NCI-H2227 treated with DMSO at 0.1 percent for 48 hours (cell line): ENCODE data around the gene LDB1.

ENCODE experiments used
- DNase-seq: peaks from one replicate; lab custom pipeline; 2025; lab: John Stamatoyannopoulos, UW

Gene LDB1

GRCh38 chr10:102113261-102113955, 6.8 kb downstream of the LDB1 start:
- no peak for DNase-seq

GRCh38 chr10:102112210-102112817, 7.9 kb downstream of the LDB1 start:
- no peak for DNase-seq

GRCh38 chr10:102111276-102111675, 8.9 kb downstream of the LDB1 start:
- no peak for DNase-seq

- DNase-seq = no peak
Observed at GRCh38 chr10:102109166-102110116, 10.7 kb downstream of the LDB1 start.

DNA sequence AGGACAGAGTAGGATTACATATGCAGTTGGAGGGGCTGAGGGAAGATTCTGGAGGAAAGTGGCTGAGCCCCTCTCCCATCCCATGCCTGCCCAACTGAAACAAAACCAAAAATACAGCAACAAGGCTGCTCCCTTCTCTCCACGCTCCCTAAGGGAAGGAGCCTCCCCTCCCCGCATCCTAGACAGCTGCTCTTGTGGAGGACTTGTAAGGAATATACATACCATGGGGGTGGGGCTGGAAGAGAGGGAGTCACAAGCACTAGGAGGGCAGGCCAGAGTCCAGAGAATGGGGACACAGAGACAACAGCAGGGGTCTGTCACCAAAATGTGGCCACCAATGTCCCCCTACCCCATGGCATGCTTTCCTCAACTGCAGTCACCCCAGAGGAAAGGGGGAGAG, 13.2 kb downstream of the LDB1 start:
- no peak for DNase-seq

DNA sequence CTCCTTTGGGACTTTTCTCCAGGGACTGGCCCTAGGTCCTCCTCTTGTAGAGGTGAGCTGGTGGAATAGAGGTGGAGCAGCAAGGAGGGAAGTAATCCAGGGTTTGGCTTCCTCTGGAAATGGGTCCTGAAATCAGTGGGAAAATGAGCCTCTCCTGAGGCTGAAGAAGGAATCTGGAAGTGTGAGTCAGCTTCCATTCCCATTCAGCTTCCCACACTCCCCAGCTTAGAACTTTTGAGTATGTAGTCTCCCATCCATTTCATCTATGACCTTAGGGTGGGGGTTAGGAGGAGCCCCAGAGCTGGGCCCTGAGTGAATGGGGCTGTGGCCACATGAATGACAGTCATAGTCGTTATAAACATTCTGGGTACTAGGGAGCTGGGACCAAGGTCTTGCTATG, 17.7 kb downstream of the LDB1 start:
- DNase-seq = no peak

DNA sequence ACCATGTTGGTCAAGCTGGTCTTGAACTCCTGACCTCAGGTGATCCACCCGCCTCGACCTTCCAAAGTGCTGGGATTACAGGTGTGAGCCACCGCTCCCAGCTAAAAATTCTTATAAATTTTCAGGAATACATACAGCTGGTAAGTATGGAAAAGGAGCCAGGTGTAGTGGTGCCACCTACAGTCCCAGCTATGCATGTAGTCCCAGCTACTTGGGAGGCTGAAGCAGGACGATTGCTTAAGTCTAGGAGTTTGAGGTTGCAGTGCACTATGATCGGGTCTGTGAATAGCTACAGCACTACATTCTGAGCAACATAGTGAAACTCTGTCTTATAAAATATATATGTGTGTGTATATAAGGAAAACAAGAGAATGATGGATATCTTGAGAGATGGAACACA, 19.0 kb downstream of the LDB1 start:
- DNase-seq = no peak

DNA sequence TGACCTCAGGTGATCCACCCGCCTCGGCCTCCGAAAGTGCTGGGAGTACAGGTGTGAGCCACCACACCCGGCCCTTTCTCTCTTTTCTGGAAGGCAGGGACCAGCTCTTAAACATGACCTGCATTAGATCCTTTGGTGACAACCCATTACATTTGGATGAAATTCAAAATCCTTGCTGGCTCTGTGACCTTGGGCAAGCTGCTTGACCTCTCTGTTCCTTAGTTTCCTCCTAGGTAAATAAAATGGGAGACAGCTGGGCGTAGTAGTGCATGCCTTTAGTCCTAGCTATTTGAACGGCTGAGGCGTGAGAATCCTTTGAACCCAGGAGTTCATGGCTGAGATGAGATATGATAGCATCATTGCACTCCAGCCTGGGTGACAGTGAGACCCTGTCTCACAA, 23.7 kb downstream of the LDB1 start:
- no peak for DNase-seq

GRCh38 chr10:102090772-102091171, 29.4 kb downstream of the LDB1 start:
- DNase-seq = no peak

- DNase-seq = no peak
Observed at GRCh38 chr10:102086196-102086595, 34.0 kb downstream of the LDB1 start.

DNA sequence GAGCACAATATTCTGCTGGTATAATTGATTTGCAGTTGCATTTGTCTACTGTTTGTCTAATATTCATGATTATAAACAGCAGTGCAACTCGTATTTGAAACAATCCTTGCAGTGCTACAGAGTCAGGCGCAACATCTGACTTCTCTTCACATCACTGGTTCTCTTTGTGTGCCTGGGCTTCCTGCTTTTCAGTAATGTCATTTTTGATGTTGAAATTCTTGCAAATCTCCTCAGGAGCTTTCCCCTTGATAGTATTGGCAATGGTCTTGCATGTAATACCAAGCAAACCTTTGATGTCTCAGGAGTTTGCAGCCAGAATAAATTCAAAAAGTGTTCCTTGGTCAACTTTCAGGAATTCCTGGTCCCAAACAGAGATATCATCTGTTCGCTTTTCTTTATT, 34.8 kb downstream of the LDB1 start:
- DNase-seq = no peak

GRCh38 chr10:102083541-102083940, 36.6 kb downstream of the LDB1 start:
- no peak for DNase-seq

- DNase-seq = peak; percentile 58
Observed at GRCh38 chr10:102072673-102073527, 47.3 kb downstream of the LDB1 start.

DNA sequence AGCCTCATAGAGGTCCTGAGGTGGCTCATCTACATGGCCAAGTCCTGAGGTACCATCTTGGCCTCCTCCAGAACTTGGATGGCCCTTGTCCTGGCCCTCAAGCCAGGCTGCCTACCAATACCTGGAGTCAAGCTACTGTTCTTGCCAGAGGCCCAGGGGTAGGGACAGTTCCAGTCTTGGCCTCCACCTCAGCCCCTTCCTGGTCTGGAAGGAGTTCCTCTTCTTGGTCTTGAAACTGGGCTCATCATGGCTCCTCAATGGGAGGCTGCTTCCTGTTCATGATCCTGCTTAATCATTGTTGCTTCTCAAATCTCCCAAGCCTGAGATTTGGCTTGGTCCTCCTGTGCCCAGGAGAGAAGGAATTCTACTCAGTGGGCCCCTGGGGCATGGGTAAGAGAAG, 51.1 kb downstream of the LDB1 start:
- no peak for DNase-seq

DNA sequence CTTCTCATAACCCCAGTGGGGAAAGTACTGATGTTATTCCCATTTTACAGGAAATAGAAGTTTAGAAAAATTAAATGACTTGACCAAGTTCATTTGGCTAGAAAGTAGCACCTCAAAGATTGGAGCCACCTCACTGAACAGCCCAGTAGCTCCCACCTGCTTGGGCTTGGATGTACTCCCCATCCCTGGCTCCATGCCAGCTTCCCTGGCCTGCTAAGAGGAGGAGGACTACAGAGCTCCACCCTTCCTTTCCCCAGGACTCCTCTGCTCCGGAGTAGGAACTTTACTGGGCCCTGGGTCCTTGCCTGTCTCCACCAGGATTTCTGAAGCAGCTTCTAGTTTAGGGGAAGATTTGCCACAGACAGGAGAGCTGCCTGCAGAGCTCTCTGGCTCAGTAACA, 52.0 kb downstream of the LDB1 start:
- no peak for DNase-seq

DNA sequence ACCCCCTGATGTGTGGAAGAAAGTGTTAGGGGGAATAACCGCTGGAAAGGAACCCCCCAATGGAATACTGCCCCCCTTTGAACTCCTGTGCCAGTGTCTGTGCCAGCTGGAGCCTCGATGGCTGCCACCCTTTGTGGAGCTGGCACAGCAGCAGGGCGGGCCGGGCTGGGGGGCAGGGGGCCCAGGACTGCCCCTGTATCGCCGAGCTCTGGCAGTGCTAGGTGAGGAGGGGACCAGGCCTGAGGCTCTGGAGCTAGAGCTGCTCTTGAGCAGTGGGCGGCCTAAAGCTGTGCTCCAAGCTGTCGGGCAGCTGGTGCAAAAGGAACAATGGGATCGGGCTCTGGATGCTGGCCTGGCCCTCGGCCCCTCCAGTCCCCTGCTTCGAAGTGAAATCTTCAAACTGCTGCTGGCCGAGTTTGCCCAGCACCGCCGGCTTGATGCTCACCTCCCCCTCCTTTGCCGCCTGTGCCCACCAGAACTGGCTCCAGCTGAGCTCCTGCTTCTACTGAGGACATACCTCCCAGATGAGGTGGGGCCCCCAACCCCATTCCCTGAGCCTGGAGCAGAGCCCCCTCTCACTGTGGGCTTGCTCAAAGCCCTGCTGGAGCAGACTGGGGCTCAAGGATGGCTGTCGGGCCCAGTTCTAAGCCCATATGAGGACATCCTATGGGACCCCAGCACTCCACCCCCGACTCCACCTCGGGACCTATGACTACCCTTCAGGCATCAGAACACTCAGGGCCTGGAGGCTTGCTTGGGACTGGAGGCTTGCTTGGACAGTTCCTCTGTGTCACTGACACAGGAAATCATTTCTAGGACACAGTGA, 52.9 kb downstream of the LDB1 start:
- no peak for DNase-seq

- DNase-seq = no peak
Observed at GRCh38 chr10:102066399-102067088, 53.6 kb downstream of the LDB1 start.

DNA sequence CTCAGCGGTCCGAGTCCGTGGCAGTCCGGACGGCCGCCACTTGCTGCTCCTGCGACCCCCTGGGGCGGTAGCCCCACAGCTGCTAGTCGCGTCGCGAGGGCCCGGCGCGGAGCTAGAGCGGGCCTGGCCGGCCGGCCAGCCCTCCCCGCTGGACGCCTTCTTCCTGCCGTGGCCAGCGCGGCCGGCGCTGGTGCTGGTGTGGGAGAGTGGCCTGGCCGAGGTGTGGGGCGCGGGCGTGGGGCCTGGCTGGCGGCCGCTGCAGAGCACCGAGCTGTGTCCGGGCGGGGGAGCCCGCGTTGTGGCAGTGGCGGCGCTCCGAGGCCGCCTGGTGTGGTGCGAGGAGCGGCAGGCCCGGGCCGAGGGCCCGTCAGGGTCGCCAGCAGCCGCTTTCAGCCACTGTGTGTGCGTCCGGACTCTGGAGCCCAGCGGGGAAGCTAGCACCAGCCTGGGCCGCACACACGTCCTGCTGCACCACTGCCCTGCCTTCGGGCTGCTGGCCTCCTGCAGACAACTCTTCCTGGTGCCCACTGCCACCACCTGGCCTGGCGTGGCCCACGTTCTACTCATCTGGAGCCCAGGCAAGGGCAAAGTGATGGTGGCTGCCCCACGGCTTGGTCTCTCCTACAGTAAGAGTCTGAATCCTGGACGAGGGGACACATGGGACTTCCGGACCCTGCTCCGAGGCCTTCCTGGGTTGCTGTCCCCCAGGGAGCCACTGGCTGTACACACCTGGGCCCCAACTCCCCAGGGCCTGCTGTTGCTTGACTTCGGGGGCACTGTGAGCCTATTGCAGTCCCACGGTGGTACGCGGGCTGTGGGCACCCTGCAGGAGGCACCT, 54.4 kb downstream of the LDB1 start:
- no peak for DNase-seq

- DNase-seq = peak; percentile 76
Observed at GRCh38 chr10:102064868-102065560, 55.2 kb downstream of the LDB1 start, which contains the start of gene HPS6. Gene HPS6, plus strand, starts transcription at chr10:102065349. Its CDS starts 126 bp downstream, at chr10:102065475.
